Upper lobe of left lung (tissue), 4 donors: Measurements from ENCODE around the gene NTNG2.

Source experiments
- POLR2A ChIP-seq, 4 donors: fragments of 450-650 bp; IDR thresholded peaks; one replicate each; pipeline ENCODE4 v1.5.1; 2016 to 2017; ENCODE audit warnings: antibody characterized with exemption in 4 of 4, mild to moderate bottlenecking in 2 of 4
- TF ChIP-seq, protein P1 (sequence below), 6 experiments: fragments of 450-650 bp in 4 of 6; fragments of 200-600 bp in 2 of 6; sonication (generic) in 2 of 6; IDR thresholded peaks; one replicate each; pipeline ENCODE4 v1.5.1; 2016 to 2019; ENCODE audit warnings: antibody characterized with exemption in 6 of 6

DNA sequence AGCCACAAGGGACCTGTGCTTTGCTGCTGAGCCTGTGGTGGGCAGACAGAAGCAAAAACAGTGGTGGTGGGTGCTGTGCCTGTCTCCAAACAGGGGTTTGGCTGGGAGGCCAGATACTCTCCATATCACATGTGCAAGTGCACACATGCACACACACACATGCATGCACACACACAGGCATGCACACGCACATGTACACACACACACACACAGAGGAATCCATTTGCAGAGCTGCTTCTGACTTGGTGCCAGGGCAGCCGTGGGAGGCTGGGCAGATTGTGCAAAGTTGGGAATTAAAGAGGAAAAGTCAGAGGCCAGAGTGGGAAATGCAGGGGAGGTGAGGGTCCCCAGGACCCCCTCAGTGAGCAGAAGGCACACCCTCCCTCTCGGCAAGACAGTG, 71.3 kb downstream of the NTNG2 start:
- TF ChIP-seq, protein P1, sequence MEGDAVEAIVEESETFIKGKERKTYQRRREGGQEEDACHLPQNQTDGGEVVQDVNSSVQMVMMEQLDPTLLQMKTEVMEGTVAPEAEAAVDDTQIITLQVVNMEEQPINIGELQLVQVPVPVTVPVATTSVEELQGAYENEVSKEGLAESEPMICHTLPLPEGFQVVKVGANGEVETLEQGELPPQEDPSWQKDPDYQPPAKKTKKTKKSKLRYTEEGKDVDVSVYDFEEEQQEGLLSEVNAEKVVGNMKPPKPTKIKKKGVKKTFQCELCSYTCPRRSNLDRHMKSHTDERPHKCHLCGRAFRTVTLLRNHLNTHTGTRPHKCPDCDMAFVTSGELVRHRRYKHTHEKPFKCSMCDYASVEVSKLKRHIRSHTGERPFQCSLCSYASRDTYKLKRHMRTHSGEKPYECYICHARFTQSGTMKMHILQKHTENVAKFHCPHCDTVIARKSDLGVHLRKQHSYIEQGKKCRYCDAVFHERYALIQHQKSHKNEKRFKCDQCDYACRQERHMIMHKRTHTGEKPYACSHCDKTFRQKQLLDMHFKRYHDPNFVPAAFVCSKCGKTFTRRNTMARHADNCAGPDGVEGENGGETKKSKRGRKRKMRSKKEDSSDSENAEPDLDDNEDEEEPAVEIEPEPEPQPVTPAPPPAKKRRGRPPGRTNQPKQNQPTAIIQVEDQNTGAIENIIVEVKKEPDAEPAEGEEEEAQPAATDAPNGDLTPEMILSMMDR (IDR thresholded peaks at IDR 0.05) = no peak
- no peak for TF ChIP-seq POLR2A (IDR thresholded peaks at IDR 0.05)
